Ishikawa (cell line): ENCODE measurements around the gene H2AZ2.

Source experiments
- CEBPB ChIP-seq: IDR thresholded peaks from 2 replicates; pipeline ENCODE4 v1.6.1; 2012
- CREB1 ChIP-seq: IDR thresholded peaks from 2 replicates; pipeline ENCODE4 v1.6.1; 2012; ENCODE audit warnings: low read depth
- EGR1 ChIP-seq: IDR thresholded peaks from 2 replicates; pipeline ENCODE4 v1.6.1; 2012
- EP300 ChIP-seq: IDR thresholded peaks from 2 replicates; pipeline ENCODE4 v1.6.1; 2012; ENCODE audit warnings: borderline replicate concordance
- FOXM1 ChIP-seq: IDR thresholded peaks from 2 replicates; pipeline ENCODE4 v1.6.1; 2012; ENCODE audit warnings: low read depth, borderline replicate concordance
- NFIC ChIP-seq: IDR thresholded peaks from 2 replicates; pipeline ENCODE4 v1.6.1; 2012
- RAD21 ChIP-seq: IDR thresholded peaks from 2 replicates; pipeline ENCODE4 v1.6.1; 2012; ENCODE audit warnings: low read depth
- TAF1 ChIP-seq: IDR thresholded peaks from 2 replicates; pipeline ENCODE4 v1.6.1; 2012; ENCODE audit warnings: low read depth, mild to moderate bottlenecking
- TCF12 ChIP-seq: IDR thresholded peaks from 2 replicates; pipeline ENCODE4 v1.6.1; 2012; ENCODE audit warnings: low read depth
- TEAD4 ChIP-seq: IDR thresholded peaks from 2 replicates; pipeline ENCODE4 v1.6.1; 2012
- YY1 ChIP-seq: IDR thresholded peaks from 2 replicates; pipeline ENCODE4 v1.6.1; 2012; ENCODE audit warnings: low read depth
- ZBTB7A ChIP-seq: IDR thresholded peaks from 2 replicates; pipeline ENCODE4 v1.6.1; 2012; ENCODE audit warnings: low read depth
- TF ChIP-seq, protein P1 (sequence below): IDR thresholded peaks from 2 replicates; pipeline ENCODE4 v1.6.1; 2012
- TF ChIP-seq, protein P2 (sequence below): IDR thresholded peaks from 2 replicates; pipeline ENCODE4 v1.6.1; 2012
- TF ChIP-seq, protein P3 (sequence below): IDR thresholded peaks from 2 replicates; pipeline ENCODE4 v1.6.1; 2012; ENCODE audit warnings: low read depth, mild to moderate bottlenecking

H2AZ2 gene

DNA sequence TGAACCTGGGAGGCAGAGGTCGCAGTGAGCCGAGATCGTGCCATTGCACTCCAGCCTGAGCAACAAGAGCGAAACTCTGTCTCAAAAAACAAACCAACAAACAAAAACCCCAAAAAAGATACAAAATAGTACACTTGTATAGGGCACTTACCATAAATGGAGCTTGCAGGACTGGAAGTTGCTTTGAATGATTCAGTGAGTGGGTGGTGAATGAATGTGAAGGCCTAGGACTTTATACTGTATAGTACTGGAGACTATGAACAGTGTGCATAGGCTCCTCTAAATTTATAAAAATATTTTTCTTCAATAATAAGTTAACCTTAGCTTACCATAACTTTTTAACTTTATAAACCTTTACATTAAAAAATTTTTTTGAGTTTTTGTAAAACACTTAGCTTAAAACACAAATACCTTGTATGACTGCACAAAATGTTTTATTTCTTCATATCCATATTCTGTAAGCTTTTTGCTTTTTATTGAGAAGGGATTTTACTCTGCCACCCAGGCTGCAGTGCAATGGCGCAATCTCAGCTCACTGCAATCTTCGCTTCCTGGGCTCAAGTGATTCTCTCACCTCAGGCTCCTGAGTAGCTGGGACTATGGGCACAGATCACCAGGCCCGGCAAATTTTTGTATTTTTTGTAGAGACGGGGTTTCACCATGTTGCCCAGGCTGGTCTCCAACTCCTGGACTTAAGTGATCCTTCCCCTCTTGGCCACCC lies 6.9 kb upstream of the H2AZ2 start:
- TF ChIP-seq YY1 (no peak), TCF12 (no peak), EGR1 (no peak), RAD21 (no peak), FOXM1 (no peak), EP300 (no peak), ZBTB7A (no peak), CREB1 (no peak), TEAD4 (no peak), TAF1 (no peak), NFIC (no peak), CEBPB (no peak)
- TF ChIP-seq, protein P1, sequence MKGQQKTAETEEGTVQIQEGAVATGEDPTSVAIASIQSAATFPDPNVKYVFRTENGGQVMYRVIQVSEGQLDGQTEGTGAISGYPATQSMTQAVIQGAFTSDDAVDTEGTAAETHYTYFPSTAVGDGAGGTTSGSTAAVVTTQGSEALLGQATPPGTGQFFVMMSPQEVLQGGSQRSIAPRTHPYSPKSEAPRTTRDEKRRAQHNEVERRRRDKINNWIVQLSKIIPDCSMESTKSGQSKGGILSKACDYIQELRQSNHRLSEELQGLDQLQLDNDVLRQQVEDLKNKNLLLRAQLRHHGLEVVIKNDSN, result no peak
- TF ChIP-seq, protein P2, sequence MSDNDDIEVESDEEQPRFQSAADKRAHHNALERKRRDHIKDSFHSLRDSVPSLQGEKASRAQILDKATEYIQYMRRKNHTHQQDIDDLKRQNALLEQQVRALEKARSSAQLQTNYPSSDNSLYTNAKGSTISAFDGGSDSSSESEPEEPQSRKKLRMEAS, result no peak
- TF ChIP-seq, protein P3, sequence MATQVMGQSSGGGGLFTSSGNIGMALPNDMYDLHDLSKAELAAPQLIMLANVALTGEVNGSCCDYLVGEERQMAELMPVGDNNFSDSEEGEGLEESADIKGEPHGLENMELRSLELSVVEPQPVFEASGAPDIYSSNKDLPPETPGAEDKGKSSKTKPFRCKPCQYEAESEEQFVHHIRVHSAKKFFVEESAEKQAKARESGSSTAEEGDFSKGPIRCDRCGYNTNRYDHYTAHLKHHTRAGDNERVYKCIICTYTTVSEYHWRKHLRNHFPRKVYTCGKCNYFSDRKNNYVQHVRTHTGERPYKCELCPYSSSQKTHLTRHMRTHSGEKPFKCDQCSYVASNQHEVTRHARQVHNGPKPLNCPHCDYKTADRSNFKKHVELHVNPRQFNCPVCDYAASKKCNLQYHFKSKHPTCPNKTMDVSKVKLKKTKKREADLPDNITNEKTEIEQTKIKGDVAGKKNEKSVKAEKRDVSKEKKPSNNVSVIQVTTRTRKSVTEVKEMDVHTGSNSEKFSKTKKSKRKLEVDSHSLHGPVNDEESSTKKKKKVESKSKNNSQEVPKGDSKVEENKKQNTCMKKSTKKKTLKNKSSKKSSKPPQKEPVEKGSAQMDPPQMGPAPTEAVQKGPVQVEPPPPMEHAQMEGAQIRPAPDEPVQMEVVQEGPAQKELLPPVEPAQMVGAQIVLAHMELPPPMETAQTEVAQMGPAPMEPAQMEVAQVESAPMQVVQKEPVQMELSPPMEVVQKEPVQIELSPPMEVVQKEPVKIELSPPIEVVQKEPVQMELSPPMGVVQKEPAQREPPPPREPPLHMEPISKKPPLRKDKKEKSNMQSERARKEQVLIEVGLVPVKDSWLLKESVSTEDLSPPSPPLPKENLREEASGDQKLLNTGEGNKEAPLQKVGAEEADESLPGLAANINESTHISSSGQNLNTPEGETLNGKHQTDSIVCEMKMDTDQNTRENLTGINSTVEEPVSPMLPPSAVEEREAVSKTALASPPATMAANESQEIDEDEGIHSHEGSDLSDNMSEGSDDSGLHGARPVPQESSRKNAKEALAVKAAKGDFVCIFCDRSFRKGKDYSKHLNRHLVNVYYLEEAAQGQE, result no peak

DNA sequence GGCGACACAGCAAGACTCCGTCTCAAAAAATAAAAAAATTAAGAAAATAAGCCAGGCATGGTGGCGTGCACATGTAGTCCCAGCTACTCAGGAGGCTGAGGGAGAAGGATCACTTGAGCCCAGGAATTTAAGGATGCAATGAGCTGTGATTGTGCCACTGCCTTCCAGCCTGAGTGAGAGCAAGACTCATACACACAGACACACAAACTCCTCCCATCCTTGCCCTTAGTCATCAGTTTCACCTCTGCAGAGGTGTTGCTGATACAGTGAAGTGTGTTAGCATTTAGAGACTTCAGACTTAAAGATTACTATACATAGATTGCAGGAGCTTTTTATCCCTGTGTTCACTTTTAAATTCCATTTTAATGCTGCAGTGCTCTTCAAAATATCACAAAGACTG lies 5.5 kb upstream of the H2AZ2 start:
- TF ChIP-seq, protein P2, result no peak
- TF ChIP-seq YY1, result no peak
- TF ChIP-seq CREB1, result no peak
- no peak for TF ChIP-seq RAD21
- TF ChIP-seq FOXM1, result no peak
- TF ChIP-seq, protein P1, result no peak

DNA sequence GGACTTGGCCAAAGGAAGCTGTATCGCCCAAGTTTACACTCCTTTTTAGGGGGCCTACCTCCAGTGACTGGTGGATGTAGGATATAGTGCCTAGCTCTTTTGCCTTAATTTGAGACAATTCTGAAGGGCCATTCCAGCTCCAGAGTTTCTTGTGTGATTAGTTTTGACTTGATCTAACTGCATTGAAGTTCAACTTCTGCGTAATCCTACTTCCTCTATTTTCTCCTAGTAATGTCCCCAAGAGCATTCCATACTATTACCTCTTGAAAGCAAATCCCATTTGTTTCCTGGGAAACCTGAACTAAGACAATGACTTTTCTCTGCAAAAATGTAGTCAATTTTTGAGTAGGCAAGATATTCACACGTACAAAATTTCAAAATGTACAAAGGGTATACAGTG lies 4.7 kb upstream of the H2AZ2 start:
- TF ChIP-seq, protein P2, result no peak
- TF ChIP-seq EGR1, result no peak
- no peak for TF ChIP-seq TEAD4
- no peak for TF ChIP-seq CREB1
- TF ChIP-seq, protein P3, result no peak
- TF ChIP-seq RAD21, result no peak
- TF ChIP-seq TCF12, result no peak
- TF ChIP-seq FOXM1, result no peak
- no peak for TF ChIP-seq ZBTB7A
- TF ChIP-seq, protein P1, result no peak
- TF ChIP-seq YY1, result no peak
- no peak for TF ChIP-seq TAF1
- no peak for TF ChIP-seq CEBPB
- no peak for TF ChIP-seq NFIC
- no peak for TF ChIP-seq EP300

DNA sequence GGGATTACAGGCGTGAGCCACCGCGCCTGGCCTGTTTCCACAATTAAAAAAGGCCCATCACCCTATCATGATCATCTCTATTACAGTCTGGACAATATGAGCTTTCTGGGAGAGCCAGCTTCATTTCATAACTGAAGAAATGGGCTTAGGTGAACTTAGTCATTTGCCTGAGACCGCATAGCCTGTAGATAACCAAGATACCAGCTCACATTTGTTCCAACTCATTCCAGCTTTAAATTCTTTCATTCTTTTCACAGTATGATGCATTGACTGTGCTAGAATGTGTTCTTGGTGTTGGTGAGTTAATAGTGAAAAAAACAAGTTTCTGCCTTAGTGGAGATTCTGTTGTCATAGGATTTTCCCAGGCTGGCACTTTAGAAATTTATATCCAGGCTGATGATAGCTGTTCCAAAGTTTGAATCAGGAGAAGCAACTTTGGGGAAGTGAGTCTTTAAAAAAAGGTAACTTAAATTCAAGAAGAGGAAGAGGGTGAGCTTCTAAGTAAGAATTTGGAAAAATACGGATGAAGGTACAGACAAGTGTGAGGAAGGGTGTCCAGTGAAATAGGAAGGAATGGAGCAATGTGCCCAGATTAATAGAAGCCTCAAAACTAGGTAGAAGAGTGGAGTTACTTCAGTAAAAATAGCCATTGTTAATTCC lies 2.1 kb upstream of the H2AZ2 start:
- TF ChIP-seq EP300, result no peak
- TF ChIP-seq TAF1, result no peak
- TF ChIP-seq YY1, result no peak
- no peak for TF ChIP-seq EGR1
- TF ChIP-seq CREB1, result no peak
- TF ChIP-seq, protein P3, result no peak
- TF ChIP-seq, protein P2, result no peak
- TF ChIP-seq TEAD4, result no peak
- TF ChIP-seq, protein P1, result no peak
- TF ChIP-seq TCF12, result no peak
- TF ChIP-seq FOXM1, result no peak
- no peak for TF ChIP-seq NFIC
- TF ChIP-seq ZBTB7A, result no peak
- no peak for TF ChIP-seq RAD21
- TF ChIP-seq CEBPB, result no peak
